ENCODE data around the gene ANP32A. TPM values are rescaled to one million over a fixed set of nuclear protein-coding genes. Genes with fewer than 3 reads are reported as not detected.

The ANP32A gene
- total and polyA plus RNA-seq, 9 of the 15 experiments (the other 6 are each of a cell fraction or from before 2014, with no cell fraction given): 13.2 to 656 (median 210) TPM

GRCh38 chr15:68819495-68820294, 1.0 kb downstream of the ANP32A start (continued):
- 0 out of 2 replicates have a peak, but pooled peaks have one; percentile 48 for TF ChIP-seq RREB1 (CRISPR knock-in tag; IDR thresholded peaks at IDR 0.05)
- TF ChIP-seq YY1 (IDR thresholded peaks at IDR 0.05; ENCODE audit: borderline replicate concordance in 1 of 3, control insufficient read depth in 1 of 3, extremely low read depth in 1 of 3, insufficient read depth in 3 of 3, insufficient read length in 1 of 3, insufficient replicate concordance in 2 of 3, low read depth in 1 of 3, low read length in 2 of 3): peak in 2 of 3 experiments; percentile 45 to 71
- TF ChIP-seq NFXL1 (CRISPR knock-in tag; IDR thresholded peaks at IDR 0.05): 0 out of 2 replicates have a peak, but pooled peaks have one; percentile 18
- TF ChIP-seq RHOXF2B (CRISPR knock-in tag; conservative IDR thresholded peaks at IDR 0.05): no peak
- peak; percentile 59; the same call in 1 of the 2 replicates for TF ChIP-seq HNRNPL (IDR thresholded peaks at IDR 0.05; ENCODE audit: low read depth, low read length)
- TF ChIP-seq BHLHE40 (IDR thresholded peaks at IDR 0.05; ENCODE audit: low read length): peak; percentile 46; the same call in 1 of the 2 replicates
- TF ChIP-seq KDM2B (CRISPR knock-in tag; IDR thresholded peaks at IDR 0.05): no peak
- TF ChIP-seq ETS2 (tag; IDR thresholded peaks at IDR 0.05; ENCODE audit: borderline replicate concordance, poor library complexity, severe bottlenecking): no peak
- TF ChIP-seq L3MBTL2 (IDR thresholded peaks at IDR 0.05): no peak
- peak; percentile 58 for TF ChIP-seq RBM22 (IDR thresholded peaks at IDR 0.05; ENCODE audit: low read depth, low read length, poor library complexity, severe bottlenecking)
- 0 out of 2 replicates have a peak, but pooled peaks have one; percentile 16 for TF ChIP-seq RB1 (IDR thresholded peaks at IDR 0.05; ENCODE audit: low read depth)
- TF ChIP-seq ATF7 (IDR thresholded peaks at IDR 0.05): no peak
- TF ChIP-seq CBFA2T3 (IDR thresholded peaks at IDR 0.05): peak; percentile 43
- TF ChIP-seq RFX7 (CRISPR knock-in tag; IDR thresholded peaks at IDR 0.05): no peak
- TF ChIP-seq HBP1 (CRISPR knock-in tag; IDR thresholded peaks at IDR 0.05): 0 out of 2 replicates have a peak, but pooled peaks have one; percentile 57
- TF ChIP-seq BRF1 (IDR thresholded peaks at IDR 0.05; ENCODE audit: borderline replicate concordance, extremely low read depth, insufficient read length): no peak
- TF ChIP-seq ZNF134 (CRISPR knock-in tag; conservative IDR thresholded peaks at IDR 0.05): 0 out of 2 replicates have a peak, but pooled peaks have one; percentile 10
- TF ChIP-seq MLLT1 (IDR thresholded peaks at IDR 0.05): peak in 1 of 2 experiments; percentile 71; a peak in 2 of 4 replicates

Data from K562 (cell line).